ENCODE data around the gene IRF6.

Gene IRF6

GRCh38 chr1:209755926-209756614 lies 49.9 kb downstream of the IRF6 start, which contains the start of gene TRAF3IP3:
Gene TRAF3IP3, plus strand, starts transcription at chr1:209756053. Its CDS starts 3,987 bp downstream, at chr1:209760040.
- peak; percentile 79 for DNase-seq

- DNase-seq, result no peak
Observed at GRCh38 chr1:209755256-209755655, 50.7 kb downstream of the IRF6 start.

- no peak for DNase-seq
Observed at GRCh38 chr1:209752890-209753289, 53.1 kb downstream of the IRF6 start.

GRCh38 chr1:209751627-209752231 lies 54.2 kb downstream of the IRF6 start:
- no peak for DNase-seq

- DNase-seq, result no peak
Observed at GRCh38 chr1:209749670-209750323, 56.1 kb downstream of the IRF6 start.

GRCh38 chr1:209749205-209749604 lies 56.7 kb downstream of the IRF6 start:
- no peak for DNase-seq

GRCh38 chr1:209748620-209749019 lies 57.3 kb downstream of the IRF6 start:
- DNase-seq, result no peak

GRCh38 chr1:209747580-209748262 lies 58.2 kb downstream of the IRF6 start:
- DNase-seq, result peak; percentile 92

GRCh38 chr1:209746451-209747165 lies 59.3 kb downstream of the IRF6 start:
- DNase-seq, result no peak

- no peak for DNase-seq
Observed at GRCh38 chr1:209743145-209743482, 62.8 kb downstream of the IRF6 start.

GRCh38 chr1:209742409-209743144 lies 63.4 kb downstream of the IRF6 start:
- DNase-seq, result no peak

GRCh38 chr1:209741889-209742288 lies 64.1 kb downstream of the IRF6 start:
- no peak for DNase-seq

GRCh38 chr1:209741193-209741592 lies 64.7 kb downstream of the IRF6 start:
- DNase-seq, result no peak

- no peak for DNase-seq
Observed at GRCh38 chr1:209738270-209738669, 67.7 kb downstream of the IRF6 start.

- no peak for DNase-seq
Observed at GRCh38 chr1:209737118-209737505, 68.8 kb downstream of the IRF6 start.

- no peak for DNase-seq
Observed at GRCh38 chr1:209736490-209737117, 69.3 kb downstream of the IRF6 start.

All from CD4-positive, alpha-beta T cell treated with Interferon gamma for 1 hour (primary cell).